SK-N-SH treated with all-trans-retinoic acid at 6 μM for 48 hours (cell line): Measurements from ENCODE around the gene TRIM17.

Experiments
- ATAC-seq: fragments of 200-7000 bp; cut with Tn5 transposase; 3 replicates; pipeline ENCODE4 v1.9.1; 2020; ENCODE audit warnings: mild to moderate bottlenecking, moderate library complexity
- ARNTL ChIP-seq: fragments of 450-650 bp; formaldehyde crosslinking; IDR thresholded peaks from 2 replicates; pipeline ENCODE4 v1.5.0; 2020; ENCODE audit warnings: low read depth, mild to moderate bottlenecking, moderate library complexity, borderline replicate concordance
- BACH2 ChIP-seq: fragments of 250-450 bp; sonication (Bioruptor Pico); IDR thresholded peaks from 2 replicates; pipeline ENCODE4 v1.9.0; 2021; ENCODE audit warnings: mild to moderate bottlenecking, borderline replicate concordance
- CSDC2 ChIP-seq: fragments of 250-450 bp; sonication (Bioruptor Pico); IDR thresholded peaks from 2 replicates; pipeline ENCODE4 v1.5.0; 2020; ENCODE audit warnings: mild to moderate bottlenecking, moderate library complexity
- ESRRG ChIP-seq: fragments of 250-450 bp; sonication (Bioruptor Pico); IDR thresholded peaks from 2 replicates; pipeline ENCODE4 v1.6.1; 2021; ENCODE audit warnings: mild to moderate bottlenecking
- GLIS3 ChIP-seq: fragments of 250-450 bp; sonication (Bioruptor Pico); IDR thresholded peaks from 2 replicates; pipeline ENCODE4 v1.5.0; 2020; ENCODE audit warnings: mild to moderate bottlenecking, moderate library complexity
- ISL1 ChIP-seq: fragments of 250-450 bp; sonication (Bioruptor Pico); IDR thresholded peaks from 2 replicates; pipeline ENCODE4 v2.1.2; 2022; ENCODE audit warnings: mild to moderate bottlenecking, moderate library complexity
- OSR1 ChIP-seq: fragments of 250-450 bp; sonication (Bioruptor Pico); IDR thresholded peaks from 2 replicates; pipeline ENCODE4 v1.8.0; 2022; ENCODE audit warnings: moderate library complexity, mild to moderate bottlenecking, inconsistent platforms
- RARB ChIP-seq: fragments of 250-450 bp; sonication (Bioruptor Pico); IDR thresholded peaks from 2 replicates; pipeline ENCODE4 v1.8.0; 2021; ENCODE audit warnings: mild to moderate bottlenecking, moderate library complexity
- SNAI2 ChIP-seq: fragments of 250-450 bp; sonication (Bioruptor Pico); IDR thresholded peaks from 2 replicates; pipeline ENCODE4 v1.5.0; 2020; ENCODE audit warnings: mild to moderate bottlenecking, moderate library complexity
- TCF4 ChIP-seq: fragments of 250-450 bp; sonication (Bioruptor Pico); IDR thresholded peaks from 2 replicates; pipeline ENCODE4 v1.8.0; 2021; ENCODE audit warnings: mild to moderate bottlenecking, moderate library complexity, borderline replicate concordance
- TOX ChIP-seq: fragments of 250-450 bp; sonication (Bioruptor Pico); IDR thresholded peaks from 2 replicates; pipeline ENCODE4 v1.8.0; 2021; ENCODE audit warnings: mild to moderate bottlenecking, moderate library complexity, borderline replicate concordance
- ZC3H10 ChIP-seq: fragments of 250-450 bp; sonication (Bioruptor Pico); IDR thresholded peaks from 2 replicates; pipeline ENCODE4 v1.5.1; 2021; ENCODE audit warnings: mild to moderate bottlenecking, moderate library complexity
- ZFP3 ChIP-seq: fragments of 250-450 bp; sonication (Bioruptor Pico); IDR thresholded peaks from 2 replicates; pipeline ENCODE4 v1.5.0; 2020; ENCODE audit warnings: mild to moderate bottlenecking, moderate library complexity
- ZFP30 ChIP-seq: fragments of 450-650 bp; formaldehyde crosslinking; IDR thresholded peaks from 2 replicates; pipeline ENCODE4 v1.5.0; 2022; ENCODE audit warnings: mild to moderate bottlenecking, moderate library complexity
- ZNF565 ChIP-seq: fragments of 450-650 bp; formaldehyde crosslinking; conservative IDR thresholded peaks from 2 replicates; pipeline ENCODE4 v1.5.0; 2020; ENCODE audit warnings: low read depth, mild to moderate bottlenecking, moderate library complexity
- ZNF70 ChIP-seq: fragments of 450-650 bp; formaldehyde crosslinking; IDR thresholded peaks from 2 replicates; pipeline ENCODE4 v1.5.0; 2020; ENCODE audit warnings: mild to moderate bottlenecking, moderate library complexity
- ZNF8 ChIP-seq: fragments of 450-650 bp; formaldehyde crosslinking; IDR thresholded peaks from 2 replicates; pipeline ENCODE4 v1.5.0; 2020; ENCODE audit warnings: mild to moderate bottlenecking, moderate library complexity
- TF ChIP-seq, protein P1 (sequence below): fragments of 250-450 bp; sonication (Bioruptor Pico); IDR thresholded peaks from 2 replicates; pipeline ENCODE4 v1.5.0; 2020; ENCODE audit warnings: mild to moderate bottlenecking, moderate library complexity
- TF ChIP-seq, protein P2 (sequence below): fragments of 250-450 bp; sonication (Bioruptor Pico); IDR thresholded peaks from 2 replicates; pipeline ENCODE4 v1.8.0; 2020; ENCODE audit warnings: mild to moderate bottlenecking, moderate library complexity, borderline replicate concordance
- TF ChIP-seq, protein P3 (sequence below): fragments of 250-450 bp; sonication (Bioruptor Pico); IDR thresholded peaks from 2 replicates; pipeline ENCODE4 v1.8.0; 2021; ENCODE audit warnings: low read depth, mild to moderate bottlenecking, moderate library complexity, borderline replicate concordance

The TRIM17 gene

DNA sequence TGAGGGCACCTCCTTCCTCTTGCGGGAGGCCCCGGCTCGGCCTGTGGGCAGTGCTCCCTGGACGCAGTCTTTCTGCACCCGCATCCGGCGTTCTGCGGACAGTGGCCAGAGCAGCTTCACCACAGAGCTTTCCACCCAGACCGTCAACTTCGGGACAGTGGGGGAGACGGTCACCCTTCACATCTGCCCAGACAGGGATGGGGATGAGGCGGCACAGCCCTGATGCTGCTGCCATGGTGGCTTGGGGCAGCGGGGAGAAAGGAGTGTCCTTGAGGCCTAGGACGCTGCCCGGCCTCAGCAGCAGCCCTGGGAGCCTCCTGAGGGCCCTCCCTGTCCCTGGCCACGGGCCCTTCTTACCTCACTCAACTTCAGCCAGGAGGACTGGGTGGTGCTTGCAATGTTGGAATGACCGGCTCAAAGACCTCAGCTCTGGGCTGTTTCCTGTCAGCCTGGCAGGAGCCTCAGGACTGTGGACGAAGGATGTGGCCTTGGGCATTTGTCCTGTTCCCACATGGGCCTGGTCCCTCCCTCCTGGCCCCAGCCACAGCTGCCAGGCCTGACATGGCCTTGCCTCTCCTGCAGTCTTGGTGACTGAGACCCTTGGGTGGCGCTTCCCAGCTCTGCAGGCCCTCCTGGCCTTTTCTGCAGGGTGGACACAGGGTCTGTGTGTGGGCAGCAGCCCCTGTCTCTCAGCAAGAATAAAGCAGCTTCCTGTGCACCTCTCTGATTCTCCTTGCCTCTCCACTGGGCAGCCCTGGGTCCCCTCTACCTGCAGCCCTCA is 55.9 kb downstream of the TRIM17 start:
- TF ChIP-seq ZFP3 (CRISPR knock-in tag), result no peak
- no peak for TF ChIP-seq ZFP30 (CRISPR knock-in tag)
- no peak for TF ChIP-seq RARB (CRISPR knock-in tag)
- TF ChIP-seq, protein P1, sequence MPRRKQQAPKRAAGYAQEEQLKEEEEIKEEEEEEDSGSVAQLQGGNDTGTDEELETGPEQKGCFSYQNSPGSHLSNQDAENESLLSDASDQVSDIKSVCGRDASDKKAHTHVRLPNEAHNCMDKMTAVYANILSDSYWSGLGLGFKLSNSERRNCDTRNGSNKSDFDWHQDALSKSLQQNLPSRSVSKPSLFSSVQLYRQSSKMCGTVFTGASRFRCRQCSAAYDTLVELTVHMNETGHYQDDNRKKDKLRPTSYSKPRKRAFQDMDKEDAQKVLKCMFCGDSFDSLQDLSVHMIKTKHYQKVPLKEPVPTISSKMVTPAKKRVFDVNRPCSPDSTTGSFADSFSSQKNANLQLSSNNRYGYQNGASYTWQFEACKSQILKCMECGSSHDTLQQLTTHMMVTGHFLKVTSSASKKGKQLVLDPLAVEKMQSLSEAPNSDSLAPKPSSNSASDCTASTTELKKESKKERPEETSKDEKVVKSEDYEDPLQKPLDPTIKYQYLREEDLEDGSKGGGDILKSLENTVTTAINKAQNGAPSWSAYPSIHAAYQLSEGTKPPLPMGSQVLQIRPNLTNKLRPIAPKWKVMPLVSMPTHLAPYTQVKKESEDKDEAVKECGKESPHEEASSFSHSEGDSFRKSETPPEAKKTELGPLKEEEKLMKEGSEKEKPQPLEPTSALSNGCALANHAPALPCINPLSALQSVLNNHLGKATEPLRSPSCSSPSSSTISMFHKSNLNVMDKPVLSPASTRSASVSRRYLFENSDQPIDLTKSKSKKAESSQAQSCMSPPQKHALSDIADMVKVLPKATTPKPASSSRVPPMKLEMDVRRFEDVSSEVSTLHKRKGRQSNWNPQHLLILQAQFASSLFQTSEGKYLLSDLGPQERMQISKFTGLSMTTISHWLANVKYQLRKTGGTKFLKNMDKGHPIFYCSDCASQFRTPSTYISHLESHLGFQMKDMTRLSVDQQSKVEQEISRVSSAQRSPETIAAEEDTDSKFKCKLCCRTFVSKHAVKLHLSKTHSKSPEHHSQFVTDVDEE (CRISPR knock-in tag), result no peak
- TF ChIP-seq GLIS3, result no peak
- TF ChIP-seq, protein P2, sequence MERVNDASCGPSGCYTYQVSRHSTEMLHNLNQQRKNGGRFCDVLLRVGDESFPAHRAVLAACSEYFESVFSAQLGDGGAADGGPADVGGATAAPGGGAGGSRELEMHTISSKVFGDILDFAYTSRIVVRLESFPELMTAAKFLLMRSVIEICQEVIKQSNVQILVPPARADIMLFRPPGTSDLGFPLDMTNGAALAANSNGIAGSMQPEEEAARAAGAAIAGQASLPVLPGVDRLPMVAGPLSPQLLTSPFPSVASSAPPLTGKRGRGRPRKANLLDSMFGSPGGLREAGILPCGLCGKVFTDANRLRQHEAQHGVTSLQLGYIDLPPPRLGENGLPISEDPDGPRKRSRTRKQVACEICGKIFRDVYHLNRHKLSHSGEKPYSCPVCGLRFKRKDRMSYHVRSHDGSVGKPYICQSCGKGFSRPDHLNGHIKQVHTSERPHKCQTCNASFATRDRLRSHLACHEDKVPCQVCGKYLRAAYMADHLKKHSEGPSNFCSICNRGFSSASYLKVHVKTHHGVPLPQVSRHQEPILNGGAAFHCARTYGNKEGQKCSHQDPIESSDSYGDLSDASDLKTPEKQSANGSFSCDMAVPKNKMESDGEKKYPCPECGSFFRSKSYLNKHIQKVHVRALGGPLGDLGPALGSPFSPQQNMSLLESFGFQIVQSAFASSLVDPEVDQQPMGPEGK (CRISPR knock-in tag), result no peak
- TF ChIP-seq ESRRG (CRISPR knock-in tag), result no peak
- TF ChIP-seq, protein P3, sequence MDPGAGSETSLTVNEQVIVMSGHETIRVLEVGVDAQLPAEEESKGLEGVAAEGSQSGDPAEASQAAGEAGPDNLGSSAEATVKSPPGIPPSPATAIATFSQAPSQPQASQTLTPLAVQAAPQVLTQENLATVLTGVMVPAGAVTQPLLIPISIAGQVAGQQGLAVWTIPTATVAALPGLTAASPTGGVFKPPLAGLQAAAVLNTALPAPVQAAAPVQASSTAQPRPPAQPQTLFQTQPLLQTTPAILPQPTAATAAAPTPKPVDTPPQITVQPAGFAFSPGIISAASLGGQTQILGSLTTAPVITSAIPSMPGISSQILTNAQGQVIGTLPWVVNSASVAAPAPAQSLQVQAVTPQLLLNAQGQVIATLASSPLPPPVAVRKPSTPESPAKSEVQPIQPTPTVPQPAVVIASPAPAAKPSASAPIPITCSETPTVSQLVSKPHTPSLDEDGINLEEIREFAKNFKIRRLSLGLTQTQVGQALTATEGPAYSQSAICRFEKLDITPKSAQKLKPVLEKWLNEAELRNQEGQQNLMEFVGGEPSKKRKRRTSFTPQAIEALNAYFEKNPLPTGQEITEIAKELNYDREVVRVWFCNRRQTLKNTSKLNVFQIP, result no peak
- TF ChIP-seq TOX, result no peak
- no peak for TF ChIP-seq OSR1 (CRISPR knock-in tag)
- no peak for TF ChIP-seq ZNF565
- TF ChIP-seq ZNF8, result no peak
- no peak for TF ChIP-seq SNAI2
- TF ChIP-seq ISL1 (CRISPR knock-in tag), result no peak
- no peak for TF ChIP-seq TCF4
- no peak for TF ChIP-seq CSDC2 (CRISPR knock-in tag)
- TF ChIP-seq ARNTL, result no peak
- no peak for TF ChIP-seq BACH2 (CRISPR knock-in tag)
- no peak; the same call in 2 of the 3 replicates for ATAC-seq

DNA sequence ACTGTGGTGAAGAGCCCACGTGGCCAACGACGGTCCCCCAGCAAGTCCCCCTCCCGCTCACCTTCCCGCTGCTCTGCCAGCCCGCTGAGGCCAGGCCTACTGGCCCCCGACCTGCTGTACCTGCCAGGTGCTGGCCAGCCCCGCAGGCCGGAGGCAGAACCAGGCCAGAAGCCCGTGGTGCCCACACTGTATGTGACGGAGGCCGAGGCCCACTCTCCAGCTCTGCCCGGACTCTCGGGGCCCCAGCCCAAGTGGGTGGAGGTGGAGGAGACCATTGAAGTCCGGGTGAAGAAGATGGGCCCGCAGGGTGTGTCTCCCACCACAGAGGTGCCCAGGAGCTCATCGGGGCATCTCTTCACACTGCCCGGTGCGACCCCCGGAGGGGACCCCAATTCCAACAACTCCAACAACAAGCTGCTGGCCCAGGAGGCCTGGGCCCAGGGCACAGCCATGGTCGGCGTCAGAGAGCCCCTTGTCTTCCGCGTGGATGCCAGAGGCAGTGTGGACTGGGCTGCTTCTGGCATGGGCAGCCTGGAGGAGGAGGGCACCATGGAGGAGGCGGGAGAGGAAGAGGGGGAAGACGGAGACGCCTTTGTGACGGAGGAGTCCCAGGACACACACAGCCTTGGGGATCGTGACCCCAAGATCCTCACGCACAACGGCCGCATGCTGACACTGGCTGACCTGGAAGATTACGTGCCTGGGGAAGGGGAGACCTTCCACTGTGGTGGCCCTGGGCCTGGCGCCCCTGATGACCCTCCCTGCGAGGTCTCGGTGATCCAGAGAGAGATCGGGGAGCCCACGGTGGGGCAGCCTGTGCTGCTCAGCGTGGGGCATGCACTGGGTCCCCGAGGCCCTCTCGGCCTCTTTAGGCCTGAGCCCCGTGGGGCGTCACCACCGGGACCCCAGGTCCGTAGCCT is 56.8 kb downstream of the TRIM17 start:
- ATAC-seq, result no peak
- TF ChIP-seq, protein P3, result no peak
- TF ChIP-seq ZC3H10 (no peak), CSDC2 (CRISPR knock-in tag) (no peak), TOX (no peak), ZNF8 (no peak), TCF4 (no peak), ZNF70 (CRISPR knock-in tag) (no peak), SNAI2 (no peak), OSR1 (CRISPR knock-in tag) (no peak)
- TF ChIP-seq, protein P1 (CRISPR knock-in tag), result no peak
- TF ChIP-seq, all 23 proteins: peak for 0
